ENCODE data around the gene ATP9A.

Gene ATP9A

GRCh38 chr20:51803148-51803854, 35.1 kb upstream of the ATP9A start:
- Histone ChIP-seq H3K27ac (ENCODE audit: insufficient read depth, low read length, poor library complexity, severe bottlenecking) (no peak overlapping the region), H3K36me3 (ENCODE audit: control insufficient read depth, insufficient read depth, low read length) (no peaks in the 10 kb centered on the region), H3K4me3 (ENCODE audit: insufficient read depth, low read depth, low read length, poor library complexity, severe bottlenecking) (no peak overlapping the region), H3K4me1 (ENCODE audit: control insufficient read depth, insufficient read depth, low read length, poor library complexity, severe bottlenecking) (peaks cover 2% of the 10 kb centered on the region), H3K27me3 (replicated peaks; ENCODE audit: control insufficient read depth, insufficient read depth, low read length, poor library complexity, severe bottlenecking) (peaks cover 9% of the 10 kb centered on the region), H3K9me3 (ENCODE audit: control insufficient read depth, low read length) (no peaks in the 10 kb centered on the region)
- no peak for DNase-seq

- Histone ChIP-seq H3K27ac (ENCODE audit: insufficient read depth, low read length, poor library complexity, severe bottlenecking) (no peak within 1 kb of the TSS), H3K9me3 (ENCODE audit: control insufficient read depth, low read length) (no peaks in the 10 kb centered on the region), H3K27me3 (replicated peaks; ENCODE audit: control insufficient read depth, insufficient read depth, low read length, poor library complexity, severe bottlenecking) (peaks cover 9% of the 10 kb centered on the region), H3K4me3 (ENCODE audit: insufficient read depth, low read depth, low read length, poor library complexity, severe bottlenecking) (no peak within 1 kb of the TSS), H3K36me3 (ENCODE audit: control insufficient read depth, insufficient read depth, low read length) (no peaks in the 10 kb centered on the region), H3K4me1 (ENCODE audit: control insufficient read depth, insufficient read depth, low read length, poor library complexity, severe bottlenecking) (peaks cover 2% of the 10 kb centered on the region)
- DNase-seq: no peak
These were observed 34.1 kb upstream of the ATP9A start, which contains the start of gene SALL4 for GRCh38 chr20:51802170-51802751. Gene SALL4 (minus strand): TSS chr20:51802521. CDS start chr20:51802408, 113 bp downstream.

GRCh38 chr20:51801823-51802123, 33.6 kb upstream of the ATP9A start:
- Histone ChIP-seq H3K4me1 (ENCODE audit: control insufficient read depth, insufficient read depth, low read length, poor library complexity, severe bottlenecking) (peaks cover 2% of the 10 kb centered on the region), H3K9me3 (ENCODE audit: control insufficient read depth, low read length) (no peaks in the 10 kb centered on the region), H3K27me3 (replicated peaks; ENCODE audit: control insufficient read depth, insufficient read depth, low read length, poor library complexity, severe bottlenecking) (peaks cover 9% of the 10 kb centered on the region), H3K4me3 (ENCODE audit: insufficient read depth, low read depth, low read length, poor library complexity, severe bottlenecking) (no peak overlapping the region), H3K27ac (ENCODE audit: insufficient read depth, low read length, poor library complexity, severe bottlenecking) (no peak overlapping the region), H3K36me3 (ENCODE audit: control insufficient read depth, insufficient read depth, low read length) (no peaks in the 10 kb centered on the region)
- DNase-seq: no peak

- no peak for DNase-seq
- Histone ChIP-seq H3K36me3 (ENCODE audit: control insufficient read depth, insufficient read depth, low read length) (no peaks in the 10 kb centered on the region), H3K27me3 (replicated peaks; ENCODE audit: control insufficient read depth, insufficient read depth, low read length, poor library complexity, severe bottlenecking) (peaks cover 9% of the 10 kb centered on the region), H3K4me1 (ENCODE audit: control insufficient read depth, insufficient read depth, low read length, poor library complexity, severe bottlenecking) (peaks cover 2% of the 10 kb centered on the region), H3K9me3 (ENCODE audit: control insufficient read depth, low read length) (no peaks in the 10 kb centered on the region), H3K4me3 (ENCODE audit: insufficient read depth, low read depth, low read length, poor library complexity, severe bottlenecking) (no peak overlapping the region), H3K27ac (ENCODE audit: insufficient read depth, low read length, poor library complexity, severe bottlenecking) (no peak overlapping the region)
These were observed 33.1 kb upstream of the ATP9A start for GRCh38 chr20:51801122-51801822.

DNA sequence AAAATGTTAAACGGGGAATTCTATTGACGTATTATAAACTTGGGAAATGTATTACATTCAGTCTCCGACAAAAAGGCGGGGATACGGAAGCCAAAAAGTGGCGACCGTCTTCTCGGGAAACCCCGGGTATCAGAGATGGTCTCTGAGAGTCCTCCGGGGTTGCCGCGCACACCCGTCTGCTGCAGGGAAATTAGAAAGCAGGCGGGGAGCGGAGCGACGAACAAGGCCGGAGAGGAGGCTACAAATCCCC, 32.6 kb upstream of the ATP9A start:
- no peak for DNase-seq
- no peak overlapping the region for H3K4me3 ChIP-seq (ENCODE audit: insufficient read depth, low read depth, low read length, poor library complexity, severe bottlenecking)
- H3K27ac ChIP-seq (ENCODE audit: insufficient read depth, low read length, poor library complexity, severe bottlenecking): no peak overlapping the region
- H3K4me1 ChIP-seq (ENCODE audit: control insufficient read depth, insufficient read depth, low read length, poor library complexity, severe bottlenecking): peaks cover 2% of the 10 kb centered on the region
- H3K9me3 ChIP-seq (ENCODE audit: control insufficient read depth, low read length): no peaks in the 10 kb centered on the region
- no peaks in the 10 kb centered on the region for H3K36me3 ChIP-seq (ENCODE audit: control insufficient read depth, insufficient read depth, low read length)
- H3K27me3 ChIP-seq (replicated peaks; ENCODE audit: control insufficient read depth, insufficient read depth, low read length, poor library complexity, severe bottlenecking): peaks cover 9% of the 10 kb centered on the region

GRCh38 chr20:51800060-51800871, 32.1 kb upstream of the ATP9A start:
- no peaks in the 10 kb centered on the region for H3K36me3 ChIP-seq (ENCODE audit: control insufficient read depth, insufficient read depth, low read length)
- no peaks in the 10 kb centered on the region for H3K9me3 ChIP-seq (ENCODE audit: control insufficient read depth, low read length)
- peaks cover 2% of the 10 kb centered on the region for H3K4me1 ChIP-seq (ENCODE audit: control insufficient read depth, insufficient read depth, low read length, poor library complexity, severe bottlenecking)
- H3K4me3 ChIP-seq (ENCODE audit: insufficient read depth, low read depth, low read length, poor library complexity, severe bottlenecking): no peak overlapping the region
- DNase-seq: peak in 1 of 3 donors; percentile 16
- no peak overlapping the region for H3K27ac ChIP-seq (ENCODE audit: insufficient read depth, low read length, poor library complexity, severe bottlenecking)
- H3K27me3 ChIP-seq (replicated peaks; ENCODE audit: control insufficient read depth, insufficient read depth, low read length, poor library complexity, severe bottlenecking): peaks cover 9% of the 10 kb centered on the region

DNA sequence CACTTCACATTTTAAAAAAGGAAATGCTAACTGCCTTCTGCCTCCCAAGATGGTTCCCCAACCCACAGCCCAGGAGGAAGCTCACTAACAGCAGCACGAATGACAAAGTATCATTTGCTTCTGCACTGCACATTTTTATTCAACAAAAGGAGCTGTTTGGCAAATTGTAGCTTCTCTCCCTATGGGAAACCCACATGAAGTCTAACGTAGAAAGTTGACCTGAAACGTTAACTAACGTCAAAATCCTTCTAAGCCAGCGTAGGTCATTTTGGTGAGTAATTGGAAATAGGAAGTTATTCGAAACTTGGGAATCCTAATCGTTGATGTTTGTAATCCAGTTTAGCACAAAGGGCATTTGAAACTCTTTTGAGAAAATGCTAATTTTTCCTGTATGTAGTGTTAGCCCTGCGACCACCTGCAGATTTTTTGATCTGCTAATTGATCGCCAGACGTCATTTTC, 31.2 kb upstream of the ATP9A start:
- no peak overlapping the region for H3K27ac ChIP-seq (ENCODE audit: insufficient read depth, low read length, poor library complexity, severe bottlenecking)
- H3K27me3 ChIP-seq (replicated peaks; ENCODE audit: control insufficient read depth, insufficient read depth, low read length, poor library complexity, severe bottlenecking): peaks cover 9% of the 10 kb centered on the region
- H3K4me3 ChIP-seq (ENCODE audit: insufficient read depth, low read depth, low read length, poor library complexity, severe bottlenecking): no peak overlapping the region
- H3K4me1 ChIP-seq (ENCODE audit: control insufficient read depth, insufficient read depth, low read length, poor library complexity, severe bottlenecking): peaks cover 2% of the 10 kb centered on the region
- DNase-seq: no peak
- H3K9me3 ChIP-seq (ENCODE audit: control insufficient read depth, low read length): no peaks in the 10 kb centered on the region
- no peaks in the 10 kb centered on the region for H3K36me3 ChIP-seq (ENCODE audit: control insufficient read depth, insufficient read depth, low read length)

DNA sequence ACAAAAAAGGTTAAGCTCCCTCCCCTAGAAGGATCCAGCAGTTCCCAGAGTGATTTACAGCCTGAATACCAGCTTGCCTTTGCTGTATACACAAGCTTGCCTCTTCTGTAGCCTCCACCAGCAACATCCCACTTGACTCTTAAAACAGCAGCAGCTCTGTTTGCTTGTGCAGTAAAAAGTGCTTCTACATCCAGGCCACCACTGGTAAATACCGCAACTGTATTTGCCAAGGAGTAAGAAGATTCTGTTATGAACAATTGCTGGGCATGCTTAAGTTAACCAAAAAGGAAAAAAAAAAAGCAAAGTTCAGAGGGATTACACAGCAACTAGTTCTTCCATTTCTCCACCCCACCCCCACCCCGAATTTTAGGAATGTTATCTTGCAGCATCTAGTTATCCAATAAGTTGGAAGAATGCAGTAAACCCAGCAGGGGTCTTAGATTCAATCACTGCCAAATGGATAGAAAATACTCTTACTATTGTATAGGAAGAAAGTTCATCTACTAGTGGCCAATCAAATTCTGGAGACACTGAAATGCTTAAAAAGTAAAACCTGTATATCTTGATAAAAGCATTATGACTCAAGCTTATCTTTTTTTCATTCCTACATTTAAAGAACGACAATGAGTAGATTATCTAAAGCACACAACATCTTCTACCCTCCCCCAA, 29.3 kb upstream of the ATP9A start:
- no peak overlapping the region for H3K27ac ChIP-seq (ENCODE audit: insufficient read depth, low read length, poor library complexity, severe bottlenecking)
- peaks cover 9% of the 10 kb centered on the region for H3K27me3 ChIP-seq (replicated peaks; ENCODE audit: control insufficient read depth, insufficient read depth, low read length, poor library complexity, severe bottlenecking)
- DNase-seq: no peak
- H3K4me3 ChIP-seq (ENCODE audit: insufficient read depth, low read depth, low read length, poor library complexity, severe bottlenecking): no peak overlapping the region
- H3K9me3 ChIP-seq (ENCODE audit: control insufficient read depth, low read length): no peaks in the 10 kb centered on the region
- peaks cover 2% of the 10 kb centered on the region for H3K4me1 ChIP-seq (ENCODE audit: control insufficient read depth, insufficient read depth, low read length, poor library complexity, severe bottlenecking)
- H3K36me3 ChIP-seq (ENCODE audit: control insufficient read depth, insufficient read depth, low read length): no peaks in the 10 kb centered on the region

GRCh38 chr20:51796340-51796739, 28.1 kb upstream of the ATP9A start:
- Histone ChIP-seq H3K27ac (ENCODE audit: insufficient read depth, low read length, poor library complexity, severe bottlenecking) (no peak overlapping the region), H3K4me3 (ENCODE audit: insufficient read depth, low read depth, low read length, poor library complexity, severe bottlenecking) (no peak overlapping the region), H3K36me3 (ENCODE audit: control insufficient read depth, insufficient read depth, low read length) (no peaks in the 10 kb centered on the region), H3K27me3 (replicated peaks; ENCODE audit: control insufficient read depth, insufficient read depth, low read length, poor library complexity, severe bottlenecking) (peaks cover 9% of the 10 kb centered on the region), H3K9me3 (ENCODE audit: control insufficient read depth, low read length) (no peaks in the 10 kb centered on the region), H3K4me1 (ENCODE audit: control insufficient read depth, insufficient read depth, low read length, poor library complexity, severe bottlenecking) (peaks cover 2% of the 10 kb centered on the region)
- no peak for DNase-seq
